ENCODE results near the gene CHURC1.

The CHURC1 gene

DNA sequence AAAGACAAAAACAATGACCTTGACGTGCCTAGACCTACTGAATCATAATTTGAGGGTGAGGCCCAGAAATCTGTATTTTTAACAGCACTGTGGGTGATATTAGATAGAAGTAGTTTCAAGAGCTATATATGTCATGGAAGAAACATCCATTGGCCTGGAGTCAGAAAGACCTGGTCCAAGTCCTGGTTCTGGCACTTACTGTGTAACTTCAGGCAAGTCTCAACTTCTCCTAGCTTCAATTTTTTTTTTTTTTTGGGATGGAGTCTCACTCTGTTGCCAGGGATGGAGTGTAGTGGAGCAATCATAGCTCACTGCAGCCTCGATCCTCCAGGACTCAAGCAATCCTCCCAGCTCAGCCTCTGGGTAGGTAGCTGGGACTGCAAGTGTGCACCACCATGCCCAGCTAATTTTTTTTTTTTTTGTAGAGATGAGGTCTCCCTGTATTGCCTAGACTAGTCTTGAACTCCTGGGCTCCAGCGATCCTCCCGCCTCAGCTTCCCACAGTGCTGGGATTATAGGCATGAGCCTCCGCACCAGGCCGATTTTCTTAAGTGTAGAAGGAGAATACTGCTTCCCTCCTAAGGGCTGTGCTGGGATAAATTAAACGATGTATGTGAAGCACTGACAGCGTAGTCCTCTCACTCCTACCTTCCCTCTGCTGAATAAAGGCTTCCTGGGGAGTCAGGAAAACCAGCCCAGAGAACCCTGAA is 42.6 kb downstream of the CHURC1 start:
- DNase-seq (ENCODE audit: low spot score) = no peak

DNA sequence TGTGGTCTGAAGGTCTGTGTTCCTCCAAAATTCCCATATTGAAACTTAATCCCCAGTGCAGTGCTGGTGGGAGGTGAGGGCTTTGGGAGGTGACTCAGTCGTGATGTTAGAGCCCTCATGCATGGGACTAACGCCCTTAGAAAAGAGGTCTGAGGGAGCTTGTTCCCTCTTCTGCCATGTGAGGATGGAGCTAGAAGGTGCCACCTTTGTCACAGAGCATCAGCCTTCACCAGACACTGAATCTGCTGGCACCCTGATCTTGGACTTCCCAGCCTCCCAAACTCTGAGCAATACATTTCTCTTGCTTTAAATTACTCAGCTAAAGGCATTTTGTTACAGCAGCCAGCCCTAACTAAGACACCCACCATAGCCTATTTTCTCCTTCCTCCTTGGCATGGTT is 43.9 kb downstream of the CHURC1 start:
- no peak for DNase-seq (ENCODE audit: low spot score)

DNA sequence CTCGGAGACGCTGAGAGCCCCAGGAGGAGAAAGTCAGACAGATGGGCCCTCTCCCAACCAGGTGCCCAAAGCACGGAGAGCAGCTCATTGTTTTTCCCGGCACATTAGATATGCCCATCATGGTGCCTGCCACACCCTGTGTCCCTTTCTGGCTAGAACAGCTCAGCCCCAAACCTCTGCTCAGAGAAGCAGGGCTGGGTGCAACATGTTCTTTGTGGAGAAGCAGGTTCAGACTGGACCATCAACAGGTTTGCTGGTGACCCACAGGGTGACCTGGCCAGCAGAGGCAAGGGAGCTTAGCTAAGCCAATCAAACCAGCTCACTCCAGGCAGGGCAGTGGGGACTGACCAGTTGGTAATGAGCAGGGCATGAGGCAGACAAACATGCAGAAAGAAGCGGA is 44.5 kb downstream of the CHURC1 start:
- DNase-seq (ENCODE audit: low spot score) = no peak

DNA sequence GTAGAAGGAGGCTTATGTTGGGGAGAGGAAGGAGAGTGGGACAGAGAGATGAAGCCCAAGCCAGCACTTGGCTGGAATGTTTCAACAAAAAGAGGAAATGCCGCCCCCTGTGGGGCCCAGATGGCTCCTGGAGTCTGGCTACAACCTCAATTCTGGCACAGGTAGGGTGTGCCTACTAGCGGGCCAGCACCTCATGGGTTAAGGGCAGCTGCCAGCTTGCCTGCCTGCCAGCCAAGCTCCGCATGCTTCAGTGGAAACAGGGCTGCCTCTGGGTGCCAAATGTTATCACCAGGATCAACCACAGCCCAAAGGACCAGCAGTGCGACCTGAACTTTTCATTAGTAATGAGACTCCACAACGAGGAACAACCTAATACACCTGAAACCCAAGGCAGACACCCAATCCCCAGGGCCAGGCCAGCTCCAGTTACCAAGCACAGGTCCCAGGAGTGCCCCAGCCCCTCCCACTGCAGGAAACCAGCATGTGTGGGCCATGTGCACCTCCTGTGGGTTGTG is 46.6 kb downstream of the CHURC1 start:
- DNase-seq (ENCODE audit: low spot score) = no peak

DNA sequence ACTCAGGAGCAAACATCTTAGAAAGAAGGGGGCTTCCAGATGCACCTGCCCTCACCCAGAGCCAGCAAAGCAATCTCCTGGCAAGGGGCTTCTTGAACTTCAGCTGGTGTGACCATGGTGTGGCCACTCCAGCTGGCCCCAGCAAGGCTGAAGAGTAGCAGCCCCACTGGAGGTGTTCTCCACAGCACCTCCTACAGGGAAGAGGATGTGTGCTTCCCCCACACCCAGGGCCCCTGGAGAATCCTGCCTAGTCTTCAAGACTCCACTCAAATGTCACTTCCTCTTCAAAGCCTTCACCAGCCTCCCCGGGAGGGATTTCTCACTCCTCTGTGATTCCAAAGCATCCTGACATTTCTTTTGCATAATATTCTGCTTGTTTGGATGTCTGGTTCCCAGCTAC is 49.4 kb downstream of the CHURC1 start:
- no peak for DNase-seq (ENCODE audit: low spot score)

DNA sequence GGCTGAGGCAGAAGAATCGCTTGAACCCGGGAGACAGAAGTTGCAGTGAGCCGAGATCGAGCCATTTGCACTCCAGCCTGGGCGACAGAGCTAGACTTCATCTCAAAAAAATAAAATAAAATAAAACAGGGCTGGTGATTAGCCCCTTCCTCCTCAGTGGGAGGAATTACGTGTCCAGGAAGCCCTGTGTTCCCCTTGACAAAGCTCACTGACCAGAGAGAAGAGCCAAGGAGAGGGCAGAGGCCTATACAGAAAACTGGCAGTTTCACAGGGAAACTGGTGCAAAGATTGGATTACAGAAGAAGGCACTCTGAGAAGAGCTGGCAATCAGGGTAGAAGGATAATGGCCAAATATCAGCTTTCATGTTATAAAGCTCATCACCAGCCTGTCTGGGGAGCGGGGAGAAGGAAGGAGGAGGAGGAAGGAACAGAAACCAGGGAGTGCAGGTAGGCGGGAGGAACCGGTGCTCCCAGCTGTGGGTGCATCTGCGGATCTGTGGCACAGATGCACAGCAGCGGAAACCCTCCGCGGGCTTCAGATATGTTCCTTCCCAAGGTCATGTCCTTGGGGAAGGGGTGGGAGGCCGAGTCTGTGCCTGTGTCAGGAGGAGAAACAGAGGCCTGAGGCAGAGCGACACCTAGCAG is 51.2 kb downstream of the CHURC1 start:
- no peak for DNase-seq (ENCODE audit: low spot score)

DNA sequence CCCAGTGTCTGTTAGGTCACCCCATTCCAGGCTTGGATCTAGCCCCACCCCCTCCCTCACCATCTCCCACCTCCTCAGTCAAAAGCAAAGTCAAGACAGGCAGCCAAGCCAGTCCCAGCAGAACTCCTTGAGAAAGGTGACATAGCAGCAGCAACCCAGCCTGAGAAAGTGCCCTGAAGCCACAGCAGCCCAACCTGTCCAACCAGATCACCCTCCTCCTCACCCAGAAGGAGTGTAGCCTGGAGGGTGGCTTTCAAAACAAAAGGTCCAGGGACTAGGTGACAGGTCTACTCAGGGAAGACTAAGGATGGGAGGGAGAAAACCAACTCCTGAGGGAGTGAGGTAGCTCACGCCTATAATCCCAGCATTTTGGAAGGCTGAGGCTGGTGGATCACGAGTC is 52.7 kb downstream of the CHURC1 start:
- no peak for DNase-seq (ENCODE audit: low spot score)

DNA sequence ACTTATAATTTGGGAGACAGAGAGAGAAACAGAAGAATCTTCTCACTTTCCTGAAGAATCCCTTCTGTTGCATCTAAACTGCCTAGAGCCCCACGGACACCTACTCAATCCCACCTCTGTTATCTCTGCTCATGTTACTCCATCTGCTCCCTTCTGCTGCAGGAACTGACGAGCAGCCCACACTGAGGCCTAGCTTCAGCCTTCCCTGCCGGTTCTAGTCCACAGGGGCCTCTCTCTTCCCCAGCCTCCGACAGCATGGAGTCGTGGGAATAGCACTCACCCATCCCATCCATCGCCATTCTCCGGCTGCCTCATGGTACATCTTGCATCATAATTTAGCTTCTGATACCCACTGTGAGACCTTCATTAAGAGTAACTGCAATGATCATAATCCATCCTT is 53.9 kb downstream of the CHURC1 start:
- no peak for DNase-seq (ENCODE audit: low spot score)

DNA sequence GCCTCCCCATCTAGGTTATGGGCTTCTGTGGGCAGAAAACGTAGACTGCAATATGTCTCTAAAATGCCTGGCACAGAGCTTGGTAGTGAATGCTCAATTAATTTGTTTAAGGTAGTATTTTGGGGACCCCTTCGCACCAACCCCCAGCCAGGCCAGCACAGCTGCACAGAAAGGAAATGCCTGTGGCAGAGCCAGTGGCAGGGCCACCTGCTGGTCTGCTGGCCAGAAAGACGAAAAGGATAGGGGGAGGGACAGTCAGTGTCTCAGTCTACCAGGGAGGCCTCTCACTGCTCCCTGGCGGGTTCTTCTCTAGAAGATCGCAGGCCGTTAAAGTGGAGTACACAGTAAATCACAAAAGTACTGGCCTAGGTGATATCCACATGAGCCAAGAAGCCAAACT is 54.4 kb downstream of the CHURC1 start:
- DNase-seq (ENCODE audit: low spot score) = no peak

DNA sequence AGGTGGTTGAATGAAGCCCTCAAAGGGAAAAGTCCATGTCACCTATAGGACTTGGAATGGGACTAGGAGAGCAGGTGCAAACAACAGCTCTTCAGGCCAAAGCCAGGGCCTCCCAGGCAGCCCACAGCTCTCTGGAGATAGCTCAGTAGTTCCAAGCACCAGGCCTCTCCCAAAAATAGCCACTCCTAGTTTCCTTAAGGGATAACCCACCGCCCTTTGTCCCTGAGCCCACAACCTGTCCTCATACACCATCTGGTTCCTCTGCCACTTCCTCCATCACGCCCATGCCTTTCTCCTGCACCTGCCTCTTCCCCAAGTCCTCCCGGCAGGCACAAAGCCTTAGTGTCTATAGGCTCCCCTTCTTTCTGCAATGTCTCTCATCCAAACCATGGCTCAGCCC is 55.8 kb downstream of the CHURC1 start:
- DNase-seq (ENCODE audit: low spot score) = no peak

DNA sequence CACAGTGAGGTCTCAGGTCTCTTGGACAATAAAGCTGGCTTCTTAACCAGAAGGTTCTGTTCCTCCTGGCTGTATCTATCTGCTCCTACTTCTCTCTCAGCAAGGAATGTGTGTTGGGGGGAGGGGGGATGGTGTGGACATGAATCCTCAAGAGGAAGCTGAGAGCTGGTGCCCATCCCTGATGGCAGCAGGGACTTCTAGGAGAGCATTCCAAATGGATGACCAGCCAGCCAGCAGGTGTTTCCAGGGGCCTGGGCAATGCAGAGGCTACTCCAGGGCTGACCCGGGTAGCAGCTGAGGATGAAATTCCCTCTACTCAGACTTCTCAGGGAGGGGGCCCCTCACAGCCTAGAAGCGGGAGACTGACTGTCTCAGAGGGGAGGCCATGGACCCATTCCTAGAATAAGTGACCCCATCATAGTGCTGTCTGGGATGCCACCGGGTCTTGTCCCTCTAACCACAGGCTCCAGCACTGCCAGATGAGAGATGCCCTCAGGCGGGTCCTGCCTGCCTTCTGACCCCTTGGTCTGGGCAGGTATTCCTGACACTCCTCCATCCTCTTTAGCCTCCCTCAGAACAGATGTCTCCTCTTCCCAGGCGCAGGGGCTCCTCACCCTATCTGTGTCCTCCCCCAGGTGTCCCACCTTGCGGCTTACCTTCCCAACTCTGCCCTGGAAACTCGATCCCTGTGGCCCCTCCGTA is 56.7 kb downstream of the CHURC1 start:
- no peak for DNase-seq (ENCODE audit: low spot score)

DNA sequence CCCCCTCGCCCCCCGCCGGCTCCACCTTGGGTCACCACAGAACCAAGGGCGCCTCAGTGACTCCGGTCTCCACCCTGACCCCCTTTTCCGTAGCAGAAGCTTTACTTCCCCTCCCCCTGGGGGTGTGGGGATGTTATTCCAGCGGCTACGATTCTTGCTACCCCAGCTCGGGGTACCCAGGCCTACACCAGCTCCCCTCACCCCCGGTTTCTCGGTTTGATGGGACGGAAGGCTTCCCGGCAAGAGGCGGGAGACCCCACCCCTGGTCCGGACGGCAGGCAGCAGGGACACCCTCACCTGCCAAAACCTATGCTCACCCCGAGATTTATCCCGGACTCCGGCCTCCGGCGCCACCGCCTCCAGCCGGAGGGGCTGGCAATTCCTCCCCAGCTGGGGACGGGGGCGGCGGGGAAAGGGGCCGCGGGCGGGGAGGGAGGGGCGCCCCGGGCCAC is 57.3 kb downstream of the CHURC1 start:
- DNase-seq (ENCODE audit: low spot score) = no peak

DNA sequence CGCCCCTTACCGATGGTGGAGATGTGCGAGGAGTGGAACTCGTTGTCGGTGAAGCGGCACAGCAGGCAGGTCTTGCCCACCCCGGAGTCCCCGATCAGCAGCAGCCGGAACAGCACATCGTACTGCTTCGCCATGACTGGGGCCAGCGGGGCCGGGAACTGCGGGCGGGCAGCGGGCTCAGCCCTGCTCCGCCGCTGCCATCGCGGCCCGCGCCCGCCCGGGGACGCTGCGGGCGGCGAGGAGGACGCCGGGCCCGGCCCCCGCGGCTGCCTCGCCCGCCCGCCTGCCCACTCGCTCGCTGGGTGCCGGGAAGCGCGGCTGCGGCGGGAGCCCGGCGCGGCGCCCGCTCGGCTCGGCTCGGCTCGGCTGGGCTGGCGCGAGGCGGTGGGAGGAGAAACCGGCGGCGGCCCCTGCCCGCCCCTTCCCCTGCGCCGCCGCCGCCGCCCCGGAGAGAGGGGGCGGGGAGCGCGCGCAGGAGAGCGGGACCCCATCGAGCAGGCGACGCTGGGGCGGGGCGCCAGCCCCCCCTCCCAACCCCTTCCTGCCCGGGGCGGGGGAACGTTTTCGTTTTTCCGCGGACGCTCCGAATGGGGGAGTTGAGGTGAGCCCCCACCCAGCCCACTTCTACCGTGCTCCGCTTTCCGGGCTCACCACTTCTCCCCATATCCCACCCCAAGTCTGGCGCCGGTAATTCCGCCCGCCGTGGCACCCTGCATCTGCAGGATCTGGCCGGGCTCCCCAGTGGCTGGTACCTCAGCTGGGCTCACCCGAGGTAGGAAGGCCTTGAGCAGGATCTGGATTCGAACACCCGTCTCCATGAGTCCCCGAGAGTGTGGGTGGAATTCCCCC is 57.9 kb downstream of the CHURC1 start, which contains the start of gene RAB15:
TSS of gene RAB15 (minus strand) at position 394 of the 849 bp plus-strand sequence. CDS start at position 134, 260 bp downstream.
- DNase-seq (ENCODE audit: low spot score) = peak; percentile 29

DNA sequence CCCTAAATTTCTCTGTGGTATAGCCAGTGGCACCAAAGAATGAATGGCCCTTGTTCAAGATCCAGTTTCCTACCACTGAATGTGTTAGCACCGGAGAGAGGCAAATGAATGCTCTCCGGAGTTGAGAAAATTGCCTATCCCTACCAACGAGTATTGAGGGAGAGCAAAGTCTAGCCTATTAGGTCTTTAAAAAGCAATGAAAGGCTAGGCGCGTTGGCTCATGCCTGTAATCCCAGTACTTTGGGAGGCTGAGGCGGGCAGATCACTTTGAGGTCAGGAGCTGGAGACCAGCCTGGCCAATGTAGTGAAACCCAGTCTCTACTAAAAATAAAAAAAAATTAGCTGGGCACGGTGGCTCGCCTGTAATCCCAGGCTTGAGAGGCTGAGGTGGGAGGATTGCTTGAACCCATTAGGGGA is 58.8 kb downstream of the CHURC1 start:
- no peak for DNase-seq (ENCODE audit: low spot score)

DNA sequence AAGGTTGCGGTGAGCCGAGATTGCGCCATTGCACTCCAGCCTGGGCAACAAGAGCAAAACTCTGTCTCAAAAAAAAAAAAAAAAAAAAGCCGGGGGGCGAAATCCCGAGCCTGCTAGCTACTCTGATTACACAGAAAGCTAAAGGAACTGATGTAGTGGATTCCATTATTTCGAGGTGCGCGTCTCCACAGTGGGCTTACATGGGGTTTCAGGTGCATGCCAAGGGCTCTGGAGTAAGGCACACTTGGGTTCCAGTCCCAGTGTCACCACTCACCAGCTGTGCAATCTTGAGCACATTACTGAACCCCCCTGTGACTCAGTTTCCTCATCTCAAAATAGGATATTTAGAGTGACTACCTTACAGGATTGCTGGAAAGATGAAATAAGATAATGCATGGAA is 59.6 kb downstream of the CHURC1 start:
- DNase-seq (ENCODE audit: low spot score) = no peak

DNA sequence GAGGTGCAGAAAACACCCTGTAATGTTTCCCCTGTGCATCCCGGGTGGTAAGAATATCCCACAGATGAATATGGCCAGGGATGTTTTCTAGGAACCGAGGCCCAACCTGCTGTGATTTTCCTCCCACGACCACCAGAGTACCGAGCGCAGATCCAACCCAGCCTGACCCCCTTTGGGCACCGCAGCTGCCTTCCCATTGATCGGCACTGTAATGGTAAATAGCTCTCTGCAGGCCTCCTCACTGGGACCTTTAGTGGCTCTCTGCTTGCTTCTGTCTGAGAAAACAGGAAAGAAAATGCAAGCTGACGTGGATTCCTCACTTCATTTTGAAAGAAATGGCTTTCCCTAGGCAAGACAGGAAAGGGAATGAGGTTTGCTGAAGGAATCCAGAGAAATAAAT is 60.3 kb downstream of the CHURC1 start:
- DNase-seq (ENCODE audit: low spot score) = no peak

DNA sequence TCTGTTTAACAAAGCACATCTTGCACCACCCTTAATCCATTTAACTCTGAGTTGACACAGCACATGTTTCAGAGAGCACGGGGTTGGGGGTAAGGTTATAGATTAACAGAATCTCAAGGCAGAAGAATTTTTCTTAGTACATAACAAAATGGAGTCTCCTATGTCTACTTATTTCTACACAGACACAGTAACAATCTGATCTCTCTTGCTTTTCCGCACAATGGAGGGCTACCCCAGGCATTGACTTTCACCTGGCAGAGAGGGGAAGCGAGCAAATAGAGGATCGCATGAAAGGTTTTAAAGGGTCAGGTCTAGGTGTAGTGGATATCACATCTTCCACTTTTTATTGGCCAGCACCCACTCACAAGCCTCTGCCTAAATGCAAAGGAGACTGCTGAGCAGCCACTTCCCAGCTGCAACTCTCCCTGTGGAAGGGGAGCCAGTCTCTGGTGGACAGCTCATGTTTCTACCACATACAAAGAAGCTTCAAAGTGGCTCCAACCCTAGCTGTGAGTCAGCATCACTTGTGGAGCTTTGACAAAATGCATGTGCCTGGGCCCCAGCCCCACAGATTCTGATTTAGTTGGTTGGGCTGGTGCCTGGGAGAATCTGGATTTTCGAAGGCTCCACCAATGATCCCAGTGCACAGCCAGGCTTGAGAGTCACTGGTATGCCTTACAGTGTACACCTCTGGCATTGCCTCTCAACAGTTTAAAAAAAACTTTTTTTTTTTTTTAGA is 65.2 kb downstream of the CHURC1 start:
- no peak for DNase-seq (ENCODE audit: low spot score)

DNA sequence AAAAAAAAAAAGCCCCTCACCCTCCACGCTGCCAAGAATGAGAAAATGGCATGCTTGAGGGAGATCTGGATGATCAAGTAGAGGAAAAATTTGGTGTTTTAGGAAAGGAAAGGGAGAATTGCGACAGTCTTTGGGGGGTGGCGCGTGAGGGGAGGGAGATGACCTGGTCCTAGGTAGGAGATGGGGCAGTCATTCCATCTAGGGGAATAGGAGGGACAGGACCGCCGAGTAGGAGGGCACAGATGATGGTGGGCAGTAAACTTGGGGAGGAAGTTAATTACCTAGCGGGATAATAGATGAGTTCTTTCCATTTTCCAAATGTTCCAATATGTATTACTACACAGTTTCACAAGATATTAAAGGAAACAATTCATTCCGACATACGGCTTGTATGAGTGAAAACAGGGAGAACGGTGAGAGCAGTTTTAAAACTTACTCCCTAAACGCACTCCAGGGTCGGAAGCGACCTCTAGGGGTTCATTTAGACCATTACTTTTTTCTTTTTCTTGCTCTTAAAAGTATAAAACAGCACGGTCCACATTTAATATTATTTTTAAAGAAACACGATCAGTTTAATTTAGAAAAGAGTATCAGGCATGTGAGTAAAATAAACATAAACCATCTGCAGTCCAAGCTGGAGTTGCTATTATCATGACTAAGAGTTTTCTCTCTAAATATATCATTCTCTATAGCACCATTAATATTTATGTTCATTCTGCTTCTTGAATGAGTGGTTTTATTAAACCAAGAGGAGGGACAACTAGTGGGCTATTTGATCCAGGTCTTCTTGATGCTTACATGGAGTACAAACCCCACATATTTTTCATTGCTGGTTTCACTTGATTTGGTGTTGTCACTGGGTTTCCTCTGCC is 69.4 kb downstream of the CHURC1 start:
- DNase-seq (ENCODE audit: low spot score) = peak; percentile 73

All from RKO (cell line).